ENCODE results near the gene CD151.

CD151 gene

DNA sequence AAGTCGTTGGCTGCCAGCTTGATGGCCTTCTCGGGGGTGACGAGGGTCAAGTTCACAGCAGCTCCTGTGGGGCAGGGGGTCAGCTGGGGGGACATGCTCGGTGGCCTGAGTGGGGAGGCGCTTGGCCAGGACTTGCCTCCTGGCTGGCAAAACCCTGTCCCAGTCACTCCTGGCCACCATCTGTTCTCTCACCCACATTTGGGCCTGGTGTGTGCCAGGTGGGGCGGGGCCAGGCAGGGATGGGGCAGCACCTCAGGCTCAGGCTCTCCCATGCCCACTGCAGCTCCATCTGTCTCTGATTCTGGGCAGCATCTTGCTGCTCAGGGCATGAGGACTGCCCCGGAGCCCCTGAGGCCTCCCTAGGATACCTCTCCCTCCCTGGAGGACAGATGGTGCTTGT is 39.2 kb upstream of the CD151 start:
- TF ChIP-seq POLR2A (IDR thresholded peaks at IDR 0.05; ENCODE audit: low read length), result no peak
- TF ChIP-seq GATA1 (IDR thresholded peaks at IDR 0.05; ENCODE audit: low read depth, low read length), result no peak
- DNase-seq, result no peak

DNA sequence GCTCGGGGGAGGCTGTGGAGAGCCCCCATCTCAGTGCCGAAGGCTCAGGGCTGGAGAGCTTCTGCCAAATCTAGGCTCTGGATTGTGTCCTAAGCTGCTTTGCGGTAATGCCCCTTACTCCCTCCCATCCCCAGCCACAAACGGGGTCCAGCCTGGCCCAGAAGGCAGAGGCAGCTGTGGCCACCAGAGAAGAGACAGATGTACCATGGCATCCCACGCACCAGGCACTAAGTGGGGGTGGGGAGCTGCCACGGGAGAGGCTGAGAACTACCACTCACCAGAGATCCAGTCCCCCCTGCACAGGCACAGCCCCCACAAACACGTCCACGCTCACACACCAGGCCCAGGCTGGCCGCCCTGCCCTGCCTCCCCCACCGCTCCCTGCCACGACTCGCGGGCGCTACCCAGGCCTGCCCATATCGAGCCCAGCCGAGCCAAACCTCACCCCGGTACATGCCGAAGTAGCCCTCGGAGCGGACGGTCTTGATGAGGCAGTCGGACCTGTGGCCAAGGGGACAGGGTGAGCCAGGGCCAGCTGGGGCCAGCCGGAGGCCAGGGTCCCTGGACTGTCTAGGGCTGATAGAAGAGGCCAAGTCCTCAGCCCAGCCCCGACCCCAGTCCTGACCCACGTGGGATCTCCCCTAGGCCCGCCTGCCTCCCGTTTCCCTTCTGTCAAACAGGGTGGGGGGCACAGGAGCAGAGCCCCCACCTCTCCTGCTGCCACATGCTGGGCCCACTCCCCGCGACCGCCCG is 38.6 kb upstream of the CD151 start:
- no peak for DNase-seq
- no peak for TF ChIP-seq GATA1 (IDR thresholded peaks at IDR 0.05; ENCODE audit: low read depth, low read length)
- no peak for TF ChIP-seq POLR2A (IDR thresholded peaks at IDR 0.05; ENCODE audit: low read length)

GRCh38 chr11:794766-795633 is 37.8 kb upstream of the CD151 start:
- DNase-seq, result no peak

GRCh38 chr11:795634-796564 is 36.9 kb upstream of the CD151 start:
- DNase-seq, result peak; percentile 83 to 90
- TF ChIP-seq POLR2A (IDR thresholded peaks at IDR 0.05; ENCODE audit: low read length) (no peak), GATA1 (IDR thresholded peaks at IDR 0.05; ENCODE audit: low read depth, low read length) (no peak)

More at GRCh38 chr11:794766-795633, 37.8 kb upstream of the CD151 start:
- TF ChIP-seq POLR2A (IDR thresholded peaks at IDR 0.05; ENCODE audit: low read length), result no peak
- no peak for TF ChIP-seq GATA1 (IDR thresholded peaks at IDR 0.05; ENCODE audit: low read depth, low read length)

GRCh38 chr11:796565-797295 is 36.0 kb upstream of the CD151 start:
- TF ChIP-seq POLR2A (IDR thresholded peaks at IDR 0.05; ENCODE audit: low read length), result no peak
- DNase-seq, result no peak

DNA sequence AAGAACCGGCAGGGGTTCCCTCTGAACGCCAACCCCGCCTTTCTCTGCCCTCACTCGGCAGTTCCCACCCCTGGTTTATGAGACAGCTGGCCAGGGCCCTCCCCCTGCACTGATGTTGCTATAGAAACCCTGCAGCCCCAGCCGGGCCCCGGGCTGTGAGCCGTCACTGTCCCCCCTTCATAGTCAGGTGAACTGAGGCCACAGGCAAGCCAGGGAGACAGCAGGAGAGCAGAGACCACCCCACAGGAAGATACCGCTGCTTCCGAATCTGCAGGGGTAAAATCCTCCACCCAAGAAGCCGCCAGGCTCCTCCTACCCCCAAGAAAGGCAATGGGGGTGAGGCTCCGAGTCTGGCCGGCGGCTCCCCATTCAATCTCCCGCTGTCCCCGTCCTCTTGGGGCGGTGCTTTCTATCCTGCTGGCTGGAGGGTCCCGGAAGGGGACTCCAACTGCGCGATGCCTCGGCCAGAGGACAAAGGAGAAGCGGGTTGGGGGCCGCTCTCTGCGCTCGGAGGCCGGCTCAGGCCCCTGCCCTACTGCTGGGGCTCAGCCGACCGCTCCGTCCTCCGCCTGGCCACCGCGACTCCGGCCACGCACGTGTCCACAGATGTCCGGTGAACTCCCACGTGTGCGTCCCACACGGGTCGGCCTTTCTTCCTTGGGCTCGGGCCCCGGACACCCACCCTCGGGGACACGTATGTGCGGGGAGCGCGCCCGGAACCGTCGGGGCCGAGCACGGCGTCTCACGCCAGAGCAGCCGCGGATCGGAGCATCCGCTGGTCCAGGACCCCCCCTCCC is 35.3 kb upstream of the CD151 start:
- peak; percentile 78 to 80 for DNase-seq

GRCh38 chr11:798093-798713 is 34.5 kb upstream of the CD151 start, which contains the start of gene SLC25A22:
TSS of gene SLC25A22 (minus strand) at chr11:798281. CDS start at chr11:795006, 3,275 bp downstream.
- peak; percentile 86 to 93 for DNase-seq
- TF ChIP-seq GATA1 (IDR thresholded peaks at IDR 0.05; ENCODE audit: low read depth, low read length) (no peak), POLR2A (IDR thresholded peaks at IDR 0.05; ENCODE audit: low read length) (peak; percentile 33)

More for the DNA sequence above, 35.3 kb upstream of the CD151 start:
- TF ChIP-seq POLR2A (IDR thresholded peaks at IDR 0.05; ENCODE audit: low read length) (peak; percentile 29), GATA1 (IDR thresholded peaks at IDR 0.05; ENCODE audit: low read depth, low read length) (no peak)

DNA sequence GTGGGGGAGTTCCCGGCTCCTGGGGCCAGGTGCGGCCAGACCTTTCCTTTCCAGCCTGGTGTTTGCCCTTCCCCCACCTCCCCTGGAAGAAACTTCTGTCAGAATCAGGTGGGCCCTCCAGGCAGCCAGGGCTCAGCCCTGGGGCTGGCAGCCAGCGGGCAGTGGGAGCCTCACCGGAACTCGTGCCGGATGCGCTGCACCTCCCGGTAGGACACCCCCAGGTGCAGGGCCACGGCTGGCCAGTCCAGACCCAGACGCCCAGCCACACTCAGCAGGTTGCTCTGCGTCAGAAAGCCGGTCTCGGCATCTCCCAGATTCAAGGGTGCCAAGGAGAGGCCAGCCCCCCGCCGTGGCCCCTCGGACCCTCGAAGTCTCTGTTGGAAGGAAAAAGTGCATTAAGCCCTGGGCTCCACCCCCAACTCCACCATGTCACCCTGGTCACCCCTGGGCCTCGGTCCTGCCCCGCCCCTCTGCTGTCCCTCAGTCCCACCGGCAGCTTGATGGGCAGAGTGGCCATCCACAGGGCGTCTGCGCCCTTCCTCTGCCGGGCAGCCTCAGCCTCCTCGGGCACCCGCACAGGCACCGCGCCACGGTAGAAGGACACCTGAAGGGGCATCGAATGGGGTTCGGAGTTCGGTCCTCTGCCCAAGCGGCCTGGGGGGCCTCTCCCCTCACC is 33.0 kb upstream of the CD151 start:
- no peak for DNase-seq
- TF ChIP-seq GATA1 (IDR thresholded peaks at IDR 0.05; ENCODE audit: low read depth, low read length) (no peak), POLR2A (IDR thresholded peaks at IDR 0.05; ENCODE audit: low read length) (no peak)

- no peak for DNase-seq
- TF ChIP-seq POLR2A (IDR thresholded peaks at IDR 0.05; ENCODE audit: low read length) (no peak), GATA1 (IDR thresholded peaks at IDR 0.05; ENCODE audit: low read depth, low read length) (no peak)
These were observed 32.3 kb upstream of the CD151 start for GRCh38 chr11:800473-800872.

- TF ChIP-seq POLR2A (IDR thresholded peaks at IDR 0.05; ENCODE audit: low read length), result no peak
- no peak for TF ChIP-seq GATA1 (IDR thresholded peaks at IDR 0.05; ENCODE audit: low read depth, low read length)
- no peak for DNase-seq
These were observed 31.5 kb upstream of the CD151 start for GRCh38 chr11:801097-801780.

Measured in erythroblast (primary cell).